Panc1 (cell line): ENCODE measurements around the gene CDKN2AIP. TPM values are rescaled to one million over a fixed set of nuclear protein-coding genes. Genes with fewer than 3 reads are reported as not detected.
"Not testable (repeated sequence)": the region's sequence is repeated elsewhere in the genome, so short reads cannot be mapped to it uniquely, and the experiment has no call there.

Source experiments
- ATAC-seq: fragments of 200-7000 bp; cut with Tn5 transposase; 2 replicates; pipeline ENCODE4 v1.9.1; 2020; ENCODE audit warnings: mild to moderate bottlenecking, moderate library complexity
- BruUV-seq: library from RNA; stranded (reverse); fragments of 400-500 nt; replicated peaks from 2 replicates; lab custom pipeline; 2021; lab: Mats Ljungman, UMichigan
- CTCF ChIA-PET: fragments of 300-600 bp; sonication (Branson Sonifier 250); formaldehyde crosslinking; loops from one replicate; lab custom pipeline; 2022; ENCODE audit warnings: antibody characterized with exemption; lab: Charles Lee
- POLR2A ChIA-PET: fragments of 300-600 bp; sonication (Branson Sonifier 250); formaldehyde crosslinking; loops from one replicate; lab custom pipeline; 2022; ENCODE audit warnings: antibody characterized with exemption; lab: Charles Lee
- DNase-seq: peaks from one replicate; pipeline ENCODE4 v3.0.0-alpha.2; 2010; ENCODE audit warnings: low read depth, low spot score
- H3K27ac ChIP-seq: 2 replicates; pipeline ENCODE4 v1.5.1; 2011; ENCODE audit warnings: mild to moderate bottlenecking, low read length, inconsistent platforms
- H3K27me3 ChIP-seq: fragments of 200-500 bp; sonication (Bioruptor generic); 2 replicates; pipeline ENCODE4 v1.6.0; 2014; ENCODE audit warnings: low read length, inconsistent platforms; ENCODE audit not compliant: control insufficient read depth, insufficient read depth
- H3K36me3 ChIP-seq: fragments of 200-500 bp; sonication (Bioruptor generic); 2 replicates; pipeline ENCODE4 v1.5.1; 2014; ENCODE audit warnings: inconsistent platforms, mild to moderate bottlenecking, low read length, moderate library complexity; ENCODE audit not compliant: control insufficient read depth, insufficient read depth
- H3K4me1 ChIP-seq: 2 replicates; pipeline ENCODE4 v1.5.1; 2011; ENCODE audit warnings: inconsistent platforms, mild to moderate bottlenecking, low read length, moderate library complexity; ENCODE audit not compliant: control insufficient read depth, insufficient read depth
- H3K4me3 ChIP-seq, 2 experiments: 2 replicates each; pipeline ENCODE4 v1.5.1; 2011 to 2012; ENCODE audit warnings: low read depth in 2 of 2, low read length in 2 of 2, mild to moderate bottlenecking in 2 of 2, inconsistent platforms in 1 of 2, moderate library complexity in 1 of 2
- H3K9me3 ChIP-seq: fragments of 200-500 bp; sonication (Bioruptor generic); 2 replicates; pipeline ENCODE4 v1.5.1; 2014; ENCODE audit warnings: low read depth, mild to moderate bottlenecking, inconsistent platforms, low read length, moderate library complexity; ENCODE audit not compliant: control insufficient read depth, insufficient read depth
- CTCF ChIP-seq: fragments of 450-650 bp; IDR thresholded peaks from 2 replicates; pipeline ENCODE4 v1.5.1; 2017; ENCODE audit warnings: mild to moderate bottlenecking
- POLR2AphosphoS5 ChIP-seq: IDR thresholded peaks from 2 replicates; pipeline ENCODE4 v1.6.1; 2012; ENCODE audit warnings: mild to moderate bottlenecking, low read depth, low read length, moderate library complexity
- SIN3A ChIP-seq: IDR thresholded peaks from 2 replicates; pipeline ENCODE4 v1.6.1; 2012; ENCODE audit warnings: low read depth, mild to moderate bottlenecking, low read length, moderate library complexity, borderline replicate concordance; ENCODE audit not compliant: insufficient read depth
- TCF7L2 ChIP-seq: IDR thresholded peaks from 2 replicates; pipeline ENCODE4 v1.6.1; 2011; ENCODE audit warnings: mild to moderate bottlenecking, low read depth, low read length, inconsistent platforms
- in situ Hi-C: cut with HindIII; loops from 2 replicates; pipeline ENCODE4 v1.10.0; 2016; ENCODE audit warnings: low sequenced_read_pairs, low pct_unique_long_range_greater_than_20kb
- intact Hi-C: fragments of 100-400 bp; cut with micrococcal nuclease; formaldehyde crosslinking; loops from one replicate; pipeline ENCODE4 v1.10.0; 2022; ENCODE audit not compliant: unreplicated experiment
- total RNA-seq: library from RNA; stranded (reverse); gene quantifications from one replicate; pipeline ENCODE4 v1.2.1, GENCODE V29; 2021; ENCODE audit not compliant: unreplicated experiment
- TF ChIP-seq, protein P1 (sequence below), 2 experiments: IDR thresholded peaks; 2 replicates each; pipeline ENCODE4 v1.6.1; 2011 to 2012; ENCODE audit warnings: low read depth in 2 of 2, control low read depth in 1 of 2, low read length in 1 of 2, mild to moderate bottlenecking in 1 of 2, moderate library complexity in 1 of 2; ENCODE audit not compliant: insufficient read depth in 1 of 2

Gene CDKN2AIP
- total RNA-seq, 1 experiment from 2014 or later: 21.1 TPM

DNA sequence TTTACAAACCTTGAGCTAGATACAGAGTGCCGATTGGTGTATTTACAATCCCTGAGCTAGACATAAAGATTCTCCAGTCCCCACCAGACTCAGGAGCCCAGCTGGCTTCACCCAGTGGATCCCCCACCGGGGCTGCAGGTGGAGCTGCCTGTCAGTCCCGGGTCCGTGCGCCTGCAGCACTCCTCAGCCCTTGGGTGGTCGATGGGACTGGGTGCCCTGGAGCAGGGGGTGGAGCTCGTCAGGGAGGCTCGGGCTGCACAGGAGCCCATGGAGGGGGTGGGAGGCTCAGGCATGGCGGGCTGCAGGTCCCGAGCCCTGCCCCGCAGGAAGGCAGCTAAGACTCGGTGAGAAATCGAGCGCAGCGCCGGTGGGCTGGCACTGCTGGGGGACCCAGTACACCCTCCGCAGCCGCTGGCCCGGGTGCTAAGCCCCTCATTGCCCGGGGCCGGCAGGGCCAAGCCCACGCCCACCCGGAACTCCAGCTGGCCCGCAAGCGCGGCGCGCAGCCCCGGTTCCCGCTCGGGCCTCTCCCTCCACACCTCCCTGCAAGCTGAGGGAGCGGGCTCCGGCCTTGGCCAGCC is 38.2 kb downstream of the CDKN2AIP start:
- in situ Hi-C loops, H3K27ac ChIP-seq, H3K9me3 ChIP-seq, POLR2A ChIA-PET, CTCF ChIA-PET, ATAC-seq, BruUV-seq, intact Hi-C loops, H3K4me1 ChIP-seq, DNase-seq, H3K27me3 ChIP-seq, H3K4me3 ChIP-seq, H3K36me3 ChIP-seq: not testable (repeated sequence)

DNA sequence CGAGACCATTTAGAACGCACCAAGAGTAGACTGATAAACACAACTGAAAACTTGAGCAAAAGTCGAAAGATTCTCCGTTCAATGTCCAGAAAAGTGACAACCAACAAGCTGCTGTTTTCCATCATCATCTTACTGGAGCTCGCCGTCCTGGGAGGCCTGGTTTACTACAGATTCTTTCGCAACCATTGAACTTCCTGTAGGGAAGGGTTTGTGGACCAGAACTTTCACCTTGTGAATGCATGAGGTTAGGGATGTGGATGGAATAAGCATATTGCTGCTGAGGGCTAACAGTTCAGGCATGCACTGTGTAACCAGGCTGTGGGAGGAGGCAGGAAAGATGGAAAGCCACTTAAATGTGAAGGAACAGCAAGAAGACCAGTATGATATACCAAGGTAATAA is 39.6 kb downstream of the CDKN2AIP start:
- Histone ChIP-seq H3K27me3 (no peaks in the 10 kb centered on the region), H3K4me1 (no peaks in the 10 kb centered on the region), H3K9me3 (no peaks in the 10 kb centered on the region), H3K36me3 (no peaks in the 10 kb centered on the region), H3K27ac (no peak overlapping the region), H3K4me3 (no peak overlapping the region)
- ATAC-seq (no peak), DNase-seq (no peak)
- POLR2A ChIA-PET: no interaction called here
- TF ChIP-seq POLR2AphosphoS5 (no peak), SIN3A (no peak), TCF7L2 (no peak), CTCF (no peak)
- TF ChIP-seq, protein P1, sequence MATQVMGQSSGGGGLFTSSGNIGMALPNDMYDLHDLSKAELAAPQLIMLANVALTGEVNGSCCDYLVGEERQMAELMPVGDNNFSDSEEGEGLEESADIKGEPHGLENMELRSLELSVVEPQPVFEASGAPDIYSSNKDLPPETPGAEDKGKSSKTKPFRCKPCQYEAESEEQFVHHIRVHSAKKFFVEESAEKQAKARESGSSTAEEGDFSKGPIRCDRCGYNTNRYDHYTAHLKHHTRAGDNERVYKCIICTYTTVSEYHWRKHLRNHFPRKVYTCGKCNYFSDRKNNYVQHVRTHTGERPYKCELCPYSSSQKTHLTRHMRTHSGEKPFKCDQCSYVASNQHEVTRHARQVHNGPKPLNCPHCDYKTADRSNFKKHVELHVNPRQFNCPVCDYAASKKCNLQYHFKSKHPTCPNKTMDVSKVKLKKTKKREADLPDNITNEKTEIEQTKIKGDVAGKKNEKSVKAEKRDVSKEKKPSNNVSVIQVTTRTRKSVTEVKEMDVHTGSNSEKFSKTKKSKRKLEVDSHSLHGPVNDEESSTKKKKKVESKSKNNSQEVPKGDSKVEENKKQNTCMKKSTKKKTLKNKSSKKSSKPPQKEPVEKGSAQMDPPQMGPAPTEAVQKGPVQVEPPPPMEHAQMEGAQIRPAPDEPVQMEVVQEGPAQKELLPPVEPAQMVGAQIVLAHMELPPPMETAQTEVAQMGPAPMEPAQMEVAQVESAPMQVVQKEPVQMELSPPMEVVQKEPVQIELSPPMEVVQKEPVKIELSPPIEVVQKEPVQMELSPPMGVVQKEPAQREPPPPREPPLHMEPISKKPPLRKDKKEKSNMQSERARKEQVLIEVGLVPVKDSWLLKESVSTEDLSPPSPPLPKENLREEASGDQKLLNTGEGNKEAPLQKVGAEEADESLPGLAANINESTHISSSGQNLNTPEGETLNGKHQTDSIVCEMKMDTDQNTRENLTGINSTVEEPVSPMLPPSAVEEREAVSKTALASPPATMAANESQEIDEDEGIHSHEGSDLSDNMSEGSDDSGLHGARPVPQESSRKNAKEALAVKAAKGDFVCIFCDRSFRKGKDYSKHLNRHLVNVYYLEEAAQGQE (IDR thresholded peaks at IDR 0.05; ENCODE audit: insufficient read depth in 1 of 2, low read depth in 2 of 2, low read length in 1 of 2): no peak
- in situ Hi-C loops (no loop called here), intact Hi-C loops (no loop called here)
- CTCF ChIA-PET: no interaction called here
- no TSS peak for BruUV-seq

DNA sequence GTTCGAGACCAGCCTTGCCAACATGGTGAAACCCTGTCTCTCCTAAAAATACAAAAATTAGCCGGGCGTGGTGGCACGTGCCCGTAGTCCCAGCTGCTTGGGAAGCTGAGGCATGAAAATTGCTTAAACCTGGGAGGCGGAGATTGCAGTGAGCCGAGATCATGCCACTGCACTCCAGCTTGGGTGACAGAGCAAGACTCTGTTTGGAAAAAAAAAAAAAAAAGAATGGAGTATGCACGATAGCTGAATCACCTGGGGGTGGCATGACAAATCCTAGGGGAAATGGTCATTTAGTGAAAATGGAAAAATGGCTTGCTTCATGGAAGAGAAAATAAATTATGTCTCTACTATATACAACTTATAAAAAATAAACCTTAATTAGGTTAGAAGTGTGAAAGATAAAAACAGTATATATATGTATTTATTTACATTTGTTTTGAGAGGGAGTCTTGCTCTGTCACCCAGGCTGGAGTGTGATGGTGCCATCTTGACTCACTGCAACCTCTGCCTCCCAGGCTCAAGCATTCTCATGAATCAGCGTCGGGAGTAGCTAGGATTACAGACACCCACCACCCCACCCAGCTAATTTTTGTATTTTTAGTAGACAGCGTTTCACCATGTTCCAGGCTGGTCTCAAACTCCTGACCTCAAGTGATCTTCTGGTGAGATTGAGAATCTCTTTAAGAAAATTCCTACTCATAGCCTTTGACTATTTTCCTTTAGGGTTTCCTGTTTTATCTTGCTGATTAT is 41.1 kb downstream of the CDKN2AIP start:
- CTCF ChIA-PET: no interaction called here

More for the DNA sequence above, 41.1 kb downstream of the CDKN2AIP start:
- no peak for ATAC-seq
- Histone ChIP-seq H3K27me3 (no peaks in the 10 kb centered on the region), H3K27ac (no peak overlapping the region), H3K36me3 (no peaks in the 10 kb centered on the region), H3K4me3 (no peak overlapping the region), H3K9me3 (no peaks in the 10 kb centered on the region), H3K4me1 (no peaks in the 10 kb centered on the region)
- TF ChIP-seq SIN3A (no peak), CTCF (no peak), TCF7L2 (no peak), POLR2AphosphoS5 (no peak)
- TF ChIP-seq, protein P1 (IDR thresholded peaks at IDR 0.05; ENCODE audit: insufficient read depth in 1 of 2, low read depth in 2 of 2, low read length in 1 of 2): no peak
- BruUV-seq: no TSS peak
- DNase-seq: no peak
- intact Hi-C loops: no loop called here
- in situ Hi-C loops: no loop called here
- POLR2A ChIA-PET: interaction anchor here (0.7 kb wide), 1 partner anchor 1298 kb away, joined by 12 read pairs; no protein-coding TSS in a partner anchor
